T-helper 1 cell treated with Interleukin-12 subunit alpha and Interleukin-12 subunit beta and Interleukin-4 antibody, amounts not matched to agents 30 μg/mL and 1 μg/mL, for 36 hours (primary cell): ENCODE measurements around the gene AKAP13.

Experiments used
- H3K27ac Mint-ChIP-seq: one replicate; pipeline ENCODE4 v1.8.0; 2021; ENCODE audit warnings: mild to moderate bottlenecking, mixed read lengths
- H3K27me3 Mint-ChIP-seq: one replicate; pipeline ENCODE4 v1.8.0; 2021; ENCODE audit warnings: low read depth, mixed read lengths
- H3K36me3 Mint-ChIP-seq: one replicate; pipeline ENCODE4 v1.8.0; 2021; ENCODE audit warnings: low read depth, mixed read lengths
- H3K4me1 Mint-ChIP-seq: one replicate; pipeline ENCODE4 v1.8.0; 2021; ENCODE audit warnings: low read depth, mixed read lengths
- H3K4me3 Mint-ChIP-seq: one replicate; pipeline ENCODE4 v1.8.0; 2021; ENCODE audit warnings: mild to moderate bottlenecking, moderate library complexity, mixed read lengths
- H3K9me3 Mint-ChIP-seq: one replicate; pipeline ENCODE4 v1.8.0; 2021; ENCODE audit warnings: mixed read lengths

AKAP13 gene

DNA sequence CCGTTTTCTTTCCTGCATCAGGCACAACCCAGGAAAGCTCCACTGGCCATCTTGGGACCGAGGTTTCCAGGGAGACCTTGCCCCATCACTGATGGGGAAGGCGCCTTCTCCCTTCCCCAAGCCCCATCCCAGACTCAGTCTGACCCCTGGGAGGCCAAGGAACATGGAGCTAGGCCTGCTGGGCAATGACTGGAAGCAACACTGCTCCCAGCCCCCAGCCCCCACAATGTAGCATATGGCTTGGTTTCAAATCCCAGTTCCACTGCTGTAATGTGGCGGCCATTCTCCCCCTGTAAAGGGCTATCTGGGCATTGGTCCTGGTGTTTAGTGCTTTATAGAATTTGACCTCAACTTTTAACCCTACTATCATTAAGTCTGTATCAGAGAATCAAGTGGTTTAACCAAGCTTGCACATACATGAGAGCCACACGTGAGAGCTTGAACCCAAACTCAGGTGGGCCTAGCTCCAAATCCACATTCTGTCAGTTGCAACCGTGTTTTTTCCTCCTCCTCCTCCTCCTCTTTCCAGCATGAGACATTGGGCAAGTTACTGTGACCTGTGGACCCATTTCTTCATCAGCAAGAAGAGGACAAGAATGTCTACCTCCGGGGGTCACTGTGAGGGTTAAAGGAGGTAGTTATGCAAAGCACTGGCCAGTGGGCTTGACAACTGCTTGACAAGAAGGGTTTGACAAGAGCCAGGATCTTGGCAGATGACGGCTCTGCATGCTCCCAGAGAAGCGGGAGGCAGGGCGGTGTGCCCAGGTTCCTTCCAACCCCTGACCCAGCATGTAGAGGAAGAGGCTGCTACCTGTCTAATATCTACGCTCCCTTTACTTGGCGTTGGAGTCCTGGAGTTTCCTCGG lies 376.9 kb downstream of the AKAP13 start:
- Mint-ChIP-seq H3K36me3 (no peaks in the 10 kb centered on the region), H3K27me3 (no peaks in the 10 kb centered on the region), H3K4me3 (no peak overlapping the region), H3K9me3 (no peaks in the 10 kb centered on the region), H3K4me1 (no peaks in the 10 kb centered on the region), H3K27ac (no peak overlapping the region)

DNA sequence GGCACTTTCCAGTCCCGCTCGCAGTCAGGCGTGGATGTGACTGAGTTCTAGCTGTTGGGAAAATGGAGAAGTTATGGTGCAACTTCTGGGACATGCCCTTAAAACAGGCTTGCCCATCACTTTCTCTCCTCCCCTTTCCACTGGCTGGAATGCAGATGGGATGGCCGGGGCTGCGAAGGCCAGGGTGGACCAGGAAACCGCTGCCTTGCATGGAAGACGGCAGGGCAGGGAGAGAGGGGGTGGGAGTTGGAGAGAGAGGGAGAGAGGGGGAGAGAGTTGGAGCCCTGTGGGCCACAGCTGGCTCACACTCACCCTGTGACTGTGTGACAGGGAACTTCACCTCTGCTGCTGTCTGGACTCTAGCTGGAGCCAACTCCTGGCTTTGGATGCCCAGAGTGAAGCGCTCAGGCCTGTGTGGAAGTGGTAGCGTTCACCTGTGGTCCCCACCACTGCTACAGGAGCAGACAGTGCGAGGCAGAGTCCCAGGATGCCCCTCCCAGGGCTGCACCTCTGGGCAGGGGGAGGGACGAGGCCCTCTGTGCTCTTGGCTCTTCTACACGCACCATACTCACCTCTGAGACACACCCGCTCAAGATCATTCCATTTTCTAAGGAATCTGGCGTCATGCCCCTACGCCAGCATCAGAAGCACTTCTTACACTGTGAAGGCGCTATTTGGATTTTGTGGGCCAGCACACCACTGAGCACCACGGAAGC lies 377.7 kb downstream of the AKAP13 start:
- H3K4me3 Mint-ChIP-seq, result no peak overlapping the region

DNA sequence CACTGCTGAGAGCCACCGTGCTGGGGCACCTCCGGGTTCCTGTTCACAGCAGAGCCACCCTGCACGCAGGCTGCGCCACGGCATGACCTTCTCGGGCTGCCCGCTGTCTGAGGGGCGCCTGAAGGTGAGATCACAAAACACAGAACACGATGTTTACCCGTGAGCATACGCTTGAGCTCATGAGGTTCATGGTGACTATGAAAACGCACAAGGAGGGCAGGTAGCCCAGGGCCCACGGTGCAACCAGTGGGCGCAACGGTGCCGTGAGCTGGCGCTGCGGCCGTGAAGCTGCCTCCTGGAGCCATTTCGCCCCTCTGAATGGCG lies 378.2 kb downstream of the AKAP13 start:
- Mint-ChIP-seq H3K36me3 (no peaks in the 10 kb centered on the region), H3K27ac (no peak overlapping the region), H3K9me3 (no peaks in the 10 kb centered on the region), H3K27me3 (no peaks in the 10 kb centered on the region), H3K4me1 (no peaks in the 10 kb centered on the region), H3K4me3 (no peak overlapping the region)

More for the DNA sequence above, 377.7 kb downstream of the AKAP13 start:
- H3K27ac Mint-ChIP-seq, result no peak overlapping the region
- H3K27me3 Mint-ChIP-seq, result no peaks in the 10 kb centered on the region
- no peaks in the 10 kb centered on the region for H3K4me1 Mint-ChIP-seq
- no peaks in the 10 kb centered on the region for H3K36me3 Mint-ChIP-seq
- no peaks in the 10 kb centered on the region for H3K9me3 Mint-ChIP-seq

DNA sequence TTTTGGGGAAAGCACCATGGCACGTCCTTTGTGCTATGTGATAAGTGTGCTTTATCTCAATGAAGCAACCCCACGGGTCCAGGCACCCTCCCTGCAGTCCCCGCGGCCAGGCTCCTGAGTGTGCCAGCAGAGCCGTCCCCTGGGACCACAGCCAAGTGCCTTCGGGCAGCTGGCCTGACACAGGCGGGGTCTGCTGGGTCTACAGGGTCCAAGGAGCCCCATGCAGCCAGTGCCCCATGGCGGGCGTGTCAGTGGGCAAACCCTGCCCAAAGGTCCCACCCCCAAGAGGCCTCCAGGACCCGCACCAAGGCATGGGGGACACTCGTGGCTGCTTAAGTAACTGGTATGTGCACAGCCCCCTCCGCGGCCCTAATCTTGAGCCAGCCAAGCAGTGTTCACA lies 379.0 kb downstream of the AKAP13 start:
- H3K27me3 Mint-ChIP-seq, result no peaks in the 10 kb centered on the region
- H3K4me1 Mint-ChIP-seq, result no peaks in the 10 kb centered on the region
- no peak overlapping the region for H3K27ac Mint-ChIP-seq
- no peak overlapping the region for H3K4me3 Mint-ChIP-seq
- no peaks in the 10 kb centered on the region for H3K36me3 Mint-ChIP-seq
- no peaks in the 10 kb centered on the region for H3K9me3 Mint-ChIP-seq

DNA sequence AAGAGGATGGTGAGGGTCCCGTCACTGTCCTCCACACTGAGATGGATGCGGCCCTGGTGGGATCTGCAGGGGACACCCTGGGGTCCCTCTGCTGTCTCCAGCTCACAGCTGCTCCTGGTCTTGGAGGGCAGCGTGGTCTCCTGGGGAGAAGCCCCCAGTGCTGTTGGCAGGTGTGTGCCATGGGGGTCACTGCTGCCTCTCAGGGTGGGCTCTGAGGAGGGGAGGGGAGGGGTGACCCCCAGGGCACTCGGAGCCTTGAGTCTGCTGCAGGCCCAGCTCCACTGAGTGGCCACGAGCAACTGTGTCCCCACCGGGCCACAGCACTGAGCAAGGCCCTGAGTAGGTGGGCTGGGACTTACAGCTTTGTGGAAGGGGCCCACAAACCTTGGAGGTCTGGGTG lies 379.6 kb downstream of the AKAP13 start:
- Mint-ChIP-seq H3K27me3 (no peaks in the 10 kb centered on the region), H3K9me3 (no peaks in the 10 kb centered on the region), H3K36me3 (no peaks in the 10 kb centered on the region), H3K27ac (no peak overlapping the region), H3K4me1 (no peaks in the 10 kb centered on the region), H3K4me3 (no peak overlapping the region)

DNA sequence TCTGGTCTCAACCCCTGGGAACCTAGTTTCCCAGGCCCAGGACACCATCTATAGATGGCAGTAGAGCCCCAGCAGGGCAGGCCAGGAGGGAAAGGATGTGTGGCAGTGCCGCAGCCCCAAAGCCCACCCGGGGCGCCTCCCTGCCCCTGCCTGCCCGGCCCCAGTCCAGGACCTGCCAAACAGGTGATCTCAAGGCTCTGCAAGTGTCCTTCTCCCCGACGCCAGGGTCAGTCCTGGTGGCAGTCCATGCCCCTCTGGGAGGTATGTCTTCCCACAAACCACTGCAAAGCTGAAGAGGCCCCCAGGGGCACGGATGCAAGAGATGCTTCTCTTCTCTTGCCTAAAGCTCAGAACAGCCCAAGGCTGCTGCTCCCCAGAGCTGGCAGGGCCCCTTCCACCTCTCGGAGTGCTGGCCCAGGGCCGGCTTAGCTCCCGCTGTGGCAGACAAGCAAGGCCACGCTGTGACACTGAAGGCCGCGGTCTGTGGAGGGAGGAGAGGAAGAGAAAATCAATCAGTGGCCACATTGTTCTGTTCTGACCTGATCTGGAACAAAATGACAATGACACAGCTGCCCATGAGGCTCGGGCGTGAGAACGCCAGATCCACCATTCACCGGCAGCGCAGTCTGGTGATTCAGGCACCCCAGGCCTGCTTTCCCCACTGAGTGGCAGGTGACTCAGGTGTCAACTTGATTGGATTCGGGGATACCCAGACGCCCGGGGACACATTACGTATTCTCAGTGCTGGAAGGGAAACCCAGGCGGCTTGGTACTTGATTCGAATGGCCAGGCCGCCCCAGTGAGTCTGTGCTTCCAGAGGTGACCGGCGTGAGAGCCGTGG lies 380.3 kb downstream of the AKAP13 start:
- H3K4me3 Mint-ChIP-seq, result no peak overlapping the region
- no peaks in the 10 kb centered on the region for H3K9me3 Mint-ChIP-seq
- H3K27ac Mint-ChIP-seq, result no peak overlapping the region
- H3K27me3 Mint-ChIP-seq, result no peaks in the 10 kb centered on the region
- H3K4me1 Mint-ChIP-seq, result no peaks in the 10 kb centered on the region
- H3K36me3 Mint-ChIP-seq, result no peaks in the 10 kb centered on the region

DNA sequence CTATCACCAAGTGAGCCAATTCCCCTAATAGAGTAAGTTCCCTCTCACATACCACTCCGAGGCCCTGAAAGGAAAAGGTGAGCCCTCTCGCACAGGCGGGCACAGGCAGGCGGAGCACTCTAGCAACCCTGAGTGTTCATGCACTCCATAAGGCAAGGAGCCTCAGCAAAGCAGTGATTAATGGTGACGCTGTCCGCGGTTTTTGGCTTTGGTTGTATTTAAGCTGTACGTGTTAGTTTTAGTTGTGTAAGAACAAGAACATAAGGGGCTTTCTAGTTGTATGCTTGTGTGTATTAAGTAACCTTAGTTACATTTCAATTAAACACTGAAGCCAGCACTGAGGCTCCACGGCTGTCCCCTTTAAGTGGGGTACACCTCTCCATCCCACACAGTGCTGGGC lies 381.2 kb downstream of the AKAP13 start:
- H3K4me3 Mint-ChIP-seq, result no peak overlapping the region
- no peaks in the 10 kb centered on the region for H3K27me3 Mint-ChIP-seq
- no peaks in the 10 kb centered on the region for H3K9me3 Mint-ChIP-seq
- no peaks in the 10 kb centered on the region for H3K4me1 Mint-ChIP-seq
- no peak overlapping the region for H3K27ac Mint-ChIP-seq
- no peaks in the 10 kb centered on the region for H3K36me3 Mint-ChIP-seq

DNA sequence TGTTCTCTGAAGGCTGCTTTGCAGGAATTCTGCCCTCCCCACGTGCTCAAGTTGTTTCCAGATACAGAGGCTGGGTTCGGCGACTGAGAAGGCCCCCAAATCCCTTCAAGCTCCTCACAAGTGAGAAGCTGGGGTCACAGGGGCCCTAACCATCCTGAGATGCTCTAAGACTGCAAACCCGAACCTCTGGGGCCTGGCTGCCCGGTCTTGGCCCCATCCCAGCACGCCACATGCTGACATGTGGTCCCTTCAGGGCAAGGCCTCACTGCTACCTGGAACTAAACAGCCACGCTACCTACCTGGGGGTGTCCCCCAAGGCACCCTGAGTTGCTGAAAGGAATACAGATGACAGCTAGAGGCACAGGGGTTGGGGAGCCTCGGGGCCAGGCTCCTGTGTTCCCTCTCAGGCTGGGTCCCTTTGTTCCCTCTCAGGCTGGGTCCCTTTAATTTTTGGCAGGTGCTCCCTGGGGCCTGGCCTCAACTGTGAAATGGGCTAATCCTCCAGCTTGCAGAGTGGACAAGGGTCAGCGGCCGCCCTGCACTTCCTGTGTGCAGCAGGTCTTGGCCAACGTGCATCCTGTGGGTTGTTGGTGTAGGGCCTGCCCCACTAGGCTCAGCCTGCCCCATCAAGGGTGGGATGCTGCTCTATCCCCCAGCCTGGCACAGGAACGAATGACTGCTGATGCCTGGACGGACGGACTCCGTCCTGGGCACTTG lies 381.8 kb downstream of the AKAP13 start:
- H3K4me3 Mint-ChIP-seq, result no peak overlapping the region
- no peaks in the 10 kb centered on the region for H3K4me1 Mint-ChIP-seq
- H3K36me3 Mint-ChIP-seq, result no peaks in the 10 kb centered on the region
- no peaks in the 10 kb centered on the region for H3K9me3 Mint-ChIP-seq
- H3K27me3 Mint-ChIP-seq, result no peaks in the 10 kb centered on the region
- H3K27ac Mint-ChIP-seq, result no peak overlapping the region

DNA sequence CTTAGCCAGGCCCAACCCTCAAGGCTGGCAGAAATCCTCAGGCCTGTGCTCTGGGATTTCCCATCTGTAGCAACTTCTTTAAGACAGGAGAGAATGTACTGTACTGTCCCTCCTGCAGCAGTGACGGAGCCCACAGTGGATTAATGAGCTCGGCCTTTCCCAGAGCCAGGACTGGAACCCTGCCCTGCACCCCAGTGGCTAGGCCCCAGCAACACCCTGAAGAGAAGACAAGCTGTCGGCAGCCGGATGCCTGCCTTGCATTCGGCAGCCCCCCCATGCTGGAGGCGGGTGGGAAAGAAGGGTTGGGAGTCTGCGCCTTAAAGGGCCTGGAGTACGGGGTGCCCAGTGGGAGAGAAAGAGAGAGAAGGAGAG lies 382.3 kb downstream of the AKAP13 start:
- H3K27ac Mint-ChIP-seq, result no peak overlapping the region
- no peaks in the 10 kb centered on the region for H3K9me3 Mint-ChIP-seq
- no peaks in the 10 kb centered on the region for H3K36me3 Mint-ChIP-seq
- no peak overlapping the region for H3K4me3 Mint-ChIP-seq
- H3K4me1 Mint-ChIP-seq, result no peaks in the 10 kb centered on the region
- no peaks in the 10 kb centered on the region for H3K27me3 Mint-ChIP-seq

DNA sequence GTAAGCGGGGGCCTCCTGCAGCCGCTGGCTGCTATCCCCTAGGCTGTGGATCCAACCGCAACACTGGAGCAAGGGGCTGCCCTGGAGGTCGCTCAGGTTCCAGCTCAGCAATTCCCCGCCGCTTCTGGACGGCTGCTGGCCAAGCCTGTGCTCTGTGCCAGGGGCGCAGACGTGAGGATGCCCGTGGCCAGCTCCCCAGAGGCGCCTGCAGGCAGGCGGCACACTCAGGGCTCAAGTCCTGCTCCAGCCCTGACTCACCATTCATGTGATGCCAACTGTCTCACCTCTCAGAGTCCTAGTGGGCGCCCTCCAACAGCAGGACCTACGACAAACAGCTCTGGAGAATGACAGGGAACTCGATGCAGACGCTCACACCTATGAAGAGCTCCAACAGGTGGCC lies 382.8 kb downstream of the AKAP13 start:
- no peaks in the 10 kb centered on the region for H3K4me1 Mint-ChIP-seq
- no peaks in the 10 kb centered on the region for H3K36me3 Mint-ChIP-seq
- no peak overlapping the region for H3K4me3 Mint-ChIP-seq
- no peak overlapping the region for H3K27ac Mint-ChIP-seq
- no peaks in the 10 kb centered on the region for H3K9me3 Mint-ChIP-seq
- no peaks in the 10 kb centered on the region for H3K27me3 Mint-ChIP-seq

DNA sequence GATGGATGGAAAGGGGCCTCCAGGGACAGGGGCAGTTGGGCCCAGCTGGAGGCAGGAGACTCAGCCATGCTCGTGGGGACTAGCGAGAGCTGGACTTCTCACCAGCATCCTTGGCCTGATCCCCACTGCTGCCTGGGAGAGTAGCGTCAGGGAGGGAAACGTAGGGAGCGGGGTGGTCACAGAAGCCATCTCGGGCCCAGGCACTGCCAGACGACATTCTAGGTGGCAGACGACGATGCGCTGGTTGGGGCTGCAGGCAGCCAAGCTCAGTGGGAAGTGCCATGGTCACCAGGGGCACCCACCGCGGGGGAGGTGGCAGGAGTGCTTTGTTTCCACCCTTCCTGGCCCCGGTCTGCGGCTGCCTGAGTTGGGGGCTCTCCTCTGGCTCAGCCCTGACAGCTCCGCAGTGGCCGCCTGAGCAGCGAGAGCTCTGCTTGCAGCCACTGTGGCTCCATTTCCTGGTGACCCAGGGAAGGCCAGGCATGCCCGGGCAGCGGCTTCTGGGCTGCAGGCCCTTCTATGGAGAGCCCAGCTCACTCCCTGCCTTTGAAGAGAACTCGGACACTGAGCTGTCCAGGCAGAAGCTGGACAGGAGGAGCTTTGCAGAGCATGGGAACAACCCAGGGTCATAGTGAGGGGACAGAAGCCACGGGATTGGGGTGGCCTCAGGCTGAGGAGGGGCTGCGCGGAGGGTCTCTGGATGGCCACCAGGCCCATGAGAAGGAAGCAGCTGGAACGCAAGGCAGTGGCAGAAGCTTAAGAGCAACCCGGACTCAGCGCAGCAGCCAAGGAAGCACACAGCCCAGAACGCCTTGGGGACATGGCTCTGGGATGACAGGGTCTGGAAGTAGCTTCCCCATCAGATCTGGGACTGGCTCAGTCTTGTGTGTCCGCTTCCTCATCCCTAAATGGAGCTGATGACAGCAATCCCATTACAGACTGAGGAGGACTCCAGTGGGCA lies 383.6 kb downstream of the AKAP13 start:
- H3K27ac Mint-ChIP-seq, result no peak overlapping the region
- no peaks in the 10 kb centered on the region for H3K36me3 Mint-ChIP-seq
- H3K4me3 Mint-ChIP-seq, result no peak overlapping the region
- no peaks in the 10 kb centered on the region for H3K9me3 Mint-ChIP-seq
- no peaks in the 10 kb centered on the region for H3K27me3 Mint-ChIP-seq
- no peaks in the 10 kb centered on the region for H3K4me1 Mint-ChIP-seq

DNA sequence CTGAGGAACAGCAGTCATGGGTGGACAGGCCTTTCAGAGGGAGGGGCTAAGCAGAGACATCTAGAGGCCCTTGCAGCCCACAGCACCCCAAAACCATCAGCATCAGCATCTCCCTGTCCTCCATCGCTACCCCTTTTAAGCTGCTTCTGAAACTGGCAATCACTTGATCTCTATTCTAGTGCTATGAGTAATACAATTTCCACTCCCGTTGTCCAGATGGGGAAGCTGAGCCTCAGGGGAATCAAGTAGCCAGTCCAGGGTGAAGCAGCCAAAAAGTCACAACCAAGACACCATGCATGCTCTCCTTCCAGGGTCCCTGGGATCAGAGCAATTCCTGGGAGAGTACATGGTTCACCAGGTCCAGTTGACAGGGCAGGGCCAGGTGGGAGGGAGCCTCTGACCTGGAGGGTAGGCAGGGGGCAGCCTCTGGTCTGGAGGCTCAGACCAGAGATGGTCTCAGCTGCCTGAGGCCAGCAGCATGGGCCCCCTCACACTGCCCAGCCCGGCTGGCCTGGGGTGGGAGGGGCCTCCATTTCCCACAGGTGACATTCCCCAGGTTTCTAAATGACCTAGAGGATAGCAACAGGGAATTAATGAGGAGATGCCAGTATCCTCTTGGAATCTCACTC lies 384.4 kb downstream of the AKAP13 start:
- H3K9me3 Mint-ChIP-seq, result no peaks in the 10 kb centered on the region
- H3K4me1 Mint-ChIP-seq, result no peaks in the 10 kb centered on the region
- H3K4me3 Mint-ChIP-seq, result no peak overlapping the region
- H3K27me3 Mint-ChIP-seq, result no peaks in the 10 kb centered on the region
- no peak overlapping the region for H3K27ac Mint-ChIP-seq
- H3K36me3 Mint-ChIP-seq, result no peaks in the 10 kb centered on the region
